Measurements from ENCODE around the gene LRFN5.
"Not testable (repeated sequence)": the region's sequence is repeated elsewhere in the genome, so short reads cannot be mapped to it uniquely, and the experiment has no call there.

The LRFN5 gene

GRCh38 chr14:41743140-41743539, 136.5 kb downstream of the LRFN5 start:
- H3K36me3 ChIP-seq (ENCODE audit: control insufficient read depth, insufficient read depth, low read length) = no peaks in the 10 kb centered on the region
- no peak overlapping the region for H3K27ac ChIP-seq
- H3K9me3 ChIP-seq (ENCODE audit: control insufficient read depth, low read length) = no peaks in the 10 kb centered on the region
- H3K27me3 ChIP-seq (ENCODE audit: control insufficient read depth, insufficient read depth, low read length) = no peaks in the 10 kb centered on the region
- H3K4me2 ChIP-seq (ENCODE audit: low read length) = no peak overlapping the region
- no peaks in the 10 kb centered on the region for H3K4me1 ChIP-seq
- no peak overlapping the region for H3K4me3 ChIP-seq (ENCODE audit: low read depth, low read length)
- no peak overlapping the region for H2AFZ ChIP-seq
- no peak for TF ChIP-seq CTCF (IDR thresholded peaks at IDR 0.05)
- no peaks in the 10 kb centered on the region for H3K79me2 ChIP-seq
- H3K9ac ChIP-seq = no peak overlapping the region

GRCh38 chr14:41749429-41749828, 142.8 kb downstream of the LRFN5 start:
- Histone ChIP-seq H3K9me3 (ENCODE audit: control insufficient read depth, low read length) (no peaks in the 10 kb centered on the region), H3K4me2 (ENCODE audit: low read length) (no peak overlapping the region), H2AFZ (no peak overlapping the region), H3K9ac (no peak overlapping the region), H3K4me3 (ENCODE audit: low read depth, low read length) (no peak overlapping the region), H3K36me3 (ENCODE audit: control insufficient read depth, insufficient read depth, low read length) (no peaks in the 10 kb centered on the region), H3K4me1 (no peaks in the 10 kb centered on the region), H3K27ac (no peak overlapping the region), H3K27me3 (ENCODE audit: control insufficient read depth, insufficient read depth, low read length) (no peaks in the 10 kb centered on the region), H3K79me2 (no peaks in the 10 kb centered on the region)
- no peak for TF ChIP-seq CTCF (IDR thresholded peaks at IDR 0.05)

- not testable (repeated sequence) for H3K36me3 ChIP-seq (ENCODE audit: control insufficient read depth, insufficient read depth, low read length); H3K4me3 ChIP-seq (ENCODE audit: low read depth, low read length); H3K79me2 ChIP-seq; H3K27ac ChIP-seq; H3K9ac ChIP-seq; H3K9me3 ChIP-seq (ENCODE audit: control insufficient read depth, low read length); H3K27me3 ChIP-seq (ENCODE audit: control insufficient read depth, insufficient read depth, low read length); H3K4me1 ChIP-seq; H3K4me2 ChIP-seq (ENCODE audit: low read length); H2AFZ ChIP-seq
Measured at GRCh38 chr14:41750575-41750974, 143.9 kb downstream of the LRFN5 start.

DNA sequence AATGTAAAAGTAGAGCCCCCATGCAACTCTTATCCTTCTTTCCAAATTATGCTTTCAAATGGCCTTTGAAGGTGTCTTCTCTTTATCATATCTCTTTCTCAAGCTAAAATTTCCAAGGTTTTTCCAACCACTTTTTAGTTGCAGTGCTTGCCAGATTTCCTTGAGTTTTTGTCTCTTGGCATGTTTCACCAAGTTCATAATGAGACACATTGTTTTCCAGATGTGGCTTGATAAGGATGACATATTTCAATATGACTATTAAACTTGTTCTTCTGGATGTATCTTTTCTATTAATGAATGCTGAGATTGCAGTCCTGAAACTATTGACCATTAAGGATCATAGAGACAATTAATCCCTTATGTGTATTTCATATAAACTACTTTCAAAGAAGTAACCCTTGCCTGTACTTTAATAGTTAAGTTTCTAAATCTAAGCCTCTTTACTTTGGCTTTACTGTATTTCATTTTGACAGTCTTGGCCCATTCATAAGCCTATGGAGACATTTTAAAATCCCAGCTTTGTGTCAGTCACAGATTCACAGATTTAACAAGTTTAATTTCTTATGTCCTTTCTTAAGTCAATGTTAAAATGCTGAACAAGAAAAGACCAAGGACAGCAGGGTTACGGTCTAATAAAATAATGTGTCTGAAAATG, 151.5 kb downstream of the LRFN5 start:
- TF ChIP-seq CTCF (IDR thresholded peaks at IDR 0.05) = no peak
- H3K4me3 ChIP-seq (ENCODE audit: low read depth, low read length) = no peak overlapping the region
- no peaks in the 10 kb centered on the region for H3K9me3 ChIP-seq (ENCODE audit: control insufficient read depth, low read length)
- H3K27ac ChIP-seq = no peak overlapping the region
- no peaks in the 10 kb centered on the region for H3K79me2 ChIP-seq
- no peaks in the 10 kb centered on the region for H3K4me1 ChIP-seq
- no peak overlapping the region for H3K4me2 ChIP-seq (ENCODE audit: low read length)
- H3K36me3 ChIP-seq (ENCODE audit: control insufficient read depth, insufficient read depth, low read length) = no peaks in the 10 kb centered on the region
- H3K27me3 ChIP-seq (ENCODE audit: control insufficient read depth, insufficient read depth, low read length) = no peaks in the 10 kb centered on the region
- no peak overlapping the region for H2AFZ ChIP-seq
- H3K9ac ChIP-seq = no peak overlapping the region

- Histone ChIP-seq H3K36me3 (ENCODE audit: control insufficient read depth, insufficient read depth, low read length) (no peaks in the 10 kb centered on the region), H3K27ac (no peak overlapping the region), H3K4me3 (ENCODE audit: low read depth, low read length) (no peak overlapping the region), H3K4me2 (ENCODE audit: low read length) (no peak overlapping the region), H3K4me1 (no peaks in the 10 kb centered on the region), H3K79me2 (no peaks in the 10 kb centered on the region), H3K9me3 (ENCODE audit: control insufficient read depth, low read length) (no peaks in the 10 kb centered on the region), H3K9ac (no peak overlapping the region), H3K27me3 (ENCODE audit: control insufficient read depth, insufficient read depth, low read length) (no peaks in the 10 kb centered on the region), H2AFZ (no peak overlapping the region)
- no peak for TF ChIP-seq CTCF (IDR thresholded peaks at IDR 0.05)
Measured at GRCh38 chr14:41761204-41761603, 154.5 kb downstream of the LRFN5 start.
